ENCODE data around the gene SCN4A. TPM values are rescaled to one million over a fixed set of nuclear protein-coding genes. Genes with fewer than 3 reads are reported as not detected.
"Not testable (repeated sequence)": the region's sequence is repeated elsewhere in the genome, so short reads cannot be mapped to it uniquely, and the experiment has no call there.

SCN4A gene
- total RNA-seq, 1 donor from 2014 or later: under 0.01 TPM

- TF ChIP-seq CTCF (IDR thresholded peaks at IDR 0.05; ENCODE audit: insufficient read depth, low read length, severe bottlenecking): no peak
- H3K36me3 ChIP-seq (ENCODE audit: control insufficient read depth, insufficient read depth, low read length): no peaks in the 10 kb centered on the region
- no peaks in the 10 kb centered on the region for H3K27me3 ChIP-seq (ENCODE audit: control insufficient read depth, insufficient read depth, low read length)
- FAIRE-seq (no peak), DNase-seq (ENCODE audit: low read depth) (no peak)
- H3K4me3 ChIP-seq (ENCODE audit: low read depth, low read length): no peak overlapping the region
These were observed 42.7 kb upstream of the SCN4A start for GRCh38 chr17:64015447-64015846.

- no peaks in the 10 kb centered on the region for H3K27me3 ChIP-seq (ENCODE audit: control insufficient read depth, insufficient read depth, low read length)
- FAIRE-seq (no peak), DNase-seq (ENCODE audit: low read depth) (peak; percentile 70)
- no peaks in the 10 kb centered on the region for H3K36me3 ChIP-seq (ENCODE audit: control insufficient read depth, insufficient read depth, low read length)
- TF ChIP-seq CTCF (IDR thresholded peaks at IDR 0.05; ENCODE audit: insufficient read depth, low read length, severe bottlenecking): no peak
- H3K4me3 ChIP-seq (ENCODE audit: low read depth, low read length): no peak overlapping the region
These were observed 37.1 kb upstream of the SCN4A start for GRCh38 chr17:64009571-64010402.

GRCh38 chr17:64008830-64009229, 36.1 kb upstream of the SCN4A start:
- DNase-seq (ENCODE audit: low read depth): no peak
- no peak for FAIRE-seq
- H3K27me3 ChIP-seq (ENCODE audit: control insufficient read depth, insufficient read depth, low read length): no peaks in the 10 kb centered on the region
- H3K36me3 ChIP-seq (ENCODE audit: control insufficient read depth, insufficient read depth, low read length): no peaks in the 10 kb centered on the region
- no peak for TF ChIP-seq CTCF (IDR thresholded peaks at IDR 0.05; ENCODE audit: insufficient read depth, low read length, severe bottlenecking)
- H3K4me3 ChIP-seq (ENCODE audit: low read depth, low read length): no peak overlapping the region

GRCh38 chr17:64008346-64008745, 35.6 kb upstream of the SCN4A start:
- H3K36me3 ChIP-seq (ENCODE audit: control insufficient read depth, insufficient read depth, low read length): no peaks in the 10 kb centered on the region
- no peak for TF ChIP-seq CTCF (IDR thresholded peaks at IDR 0.05; ENCODE audit: insufficient read depth, low read length, severe bottlenecking)
- DNase-seq (ENCODE audit: low read depth): no peak
- H3K27me3 ChIP-seq (ENCODE audit: control insufficient read depth, insufficient read depth, low read length): no peaks in the 10 kb centered on the region
- H3K4me3 ChIP-seq (ENCODE audit: low read depth, low read length): no peak overlapping the region
- FAIRE-seq: no peak

GRCh38 chr17:64007838-64008282, 35.1 kb upstream of the SCN4A start:
- no peak for FAIRE-seq
- TF ChIP-seq CTCF (IDR thresholded peaks at IDR 0.05; ENCODE audit: insufficient read depth, low read length, severe bottlenecking): no peak
- no peak for DNase-seq (ENCODE audit: low read depth)
- Histone ChIP-seq H3K4me3 (ENCODE audit: low read depth, low read length) (no peak overlapping the region), H3K36me3 (ENCODE audit: control insufficient read depth, insufficient read depth, low read length) (no peaks in the 10 kb centered on the region), H3K27me3 (ENCODE audit: control insufficient read depth, insufficient read depth, low read length) (no peaks in the 10 kb centered on the region)

- H3K4me3 ChIP-seq (ENCODE audit: low read depth, low read length); DNase-seq (ENCODE audit: low read depth); H3K27me3 ChIP-seq (ENCODE audit: control insufficient read depth, insufficient read depth, low read length); FAIRE-seq; H3K36me3 ChIP-seq (ENCODE audit: control insufficient read depth, insufficient read depth, low read length): not testable (repeated sequence)
These were observed 34.5 kb upstream of the SCN4A start for GRCh38 chr17:64007089-64007837.

Measured in bronchial epithelial cell (primary cell).